SK-N-SH treated with all-trans-retinoic acid at 6 μM for 48 hours (cell line): ENCODE results near the gene ZDHHC8.

Experiments
- ISL1 ChIP-seq: fragments of 250-450 bp; sonication (Bioruptor Pico); IDR thresholded peaks from 2 replicates; pipeline ENCODE4 v2.1.2; 2022; ENCODE audit warnings: mild to moderate bottlenecking, moderate library complexity
- OSR1 ChIP-seq: fragments of 250-450 bp; sonication (Bioruptor Pico); IDR thresholded peaks from 2 replicates; pipeline ENCODE4 v1.8.0; 2022; ENCODE audit warnings: moderate library complexity, mild to moderate bottlenecking, inconsistent platforms
- RARB ChIP-seq: fragments of 250-450 bp; sonication (Bioruptor Pico); IDR thresholded peaks from 2 replicates; pipeline ENCODE4 v1.8.0; 2021; ENCODE audit warnings: mild to moderate bottlenecking, moderate library complexity
- ZFP3 ChIP-seq: fragments of 250-450 bp; sonication (Bioruptor Pico); IDR thresholded peaks from 2 replicates; pipeline ENCODE4 v1.5.0; 2020; ENCODE audit warnings: mild to moderate bottlenecking, moderate library complexity
- ZFP30 ChIP-seq: fragments of 450-650 bp; formaldehyde crosslinking; IDR thresholded peaks from 2 replicates; pipeline ENCODE4 v1.5.0; 2022; ENCODE audit warnings: mild to moderate bottlenecking, moderate library complexity
- TF ChIP-seq, protein P1 (sequence below): fragments of 250-450 bp; sonication (Bioruptor Pico); IDR thresholded peaks from 2 replicates; pipeline ENCODE4 v1.8.0; 2020; ENCODE audit warnings: mild to moderate bottlenecking, moderate library complexity, borderline replicate concordance
- TF ChIP-seq, protein P2 (sequence below): fragments of 250-450 bp; sonication (Bioruptor Pico); IDR thresholded peaks from 2 replicates; pipeline ENCODE4 v1.5.1; 2020; ENCODE audit warnings: low read depth, mild to moderate bottlenecking, moderate library complexity

DNA sequence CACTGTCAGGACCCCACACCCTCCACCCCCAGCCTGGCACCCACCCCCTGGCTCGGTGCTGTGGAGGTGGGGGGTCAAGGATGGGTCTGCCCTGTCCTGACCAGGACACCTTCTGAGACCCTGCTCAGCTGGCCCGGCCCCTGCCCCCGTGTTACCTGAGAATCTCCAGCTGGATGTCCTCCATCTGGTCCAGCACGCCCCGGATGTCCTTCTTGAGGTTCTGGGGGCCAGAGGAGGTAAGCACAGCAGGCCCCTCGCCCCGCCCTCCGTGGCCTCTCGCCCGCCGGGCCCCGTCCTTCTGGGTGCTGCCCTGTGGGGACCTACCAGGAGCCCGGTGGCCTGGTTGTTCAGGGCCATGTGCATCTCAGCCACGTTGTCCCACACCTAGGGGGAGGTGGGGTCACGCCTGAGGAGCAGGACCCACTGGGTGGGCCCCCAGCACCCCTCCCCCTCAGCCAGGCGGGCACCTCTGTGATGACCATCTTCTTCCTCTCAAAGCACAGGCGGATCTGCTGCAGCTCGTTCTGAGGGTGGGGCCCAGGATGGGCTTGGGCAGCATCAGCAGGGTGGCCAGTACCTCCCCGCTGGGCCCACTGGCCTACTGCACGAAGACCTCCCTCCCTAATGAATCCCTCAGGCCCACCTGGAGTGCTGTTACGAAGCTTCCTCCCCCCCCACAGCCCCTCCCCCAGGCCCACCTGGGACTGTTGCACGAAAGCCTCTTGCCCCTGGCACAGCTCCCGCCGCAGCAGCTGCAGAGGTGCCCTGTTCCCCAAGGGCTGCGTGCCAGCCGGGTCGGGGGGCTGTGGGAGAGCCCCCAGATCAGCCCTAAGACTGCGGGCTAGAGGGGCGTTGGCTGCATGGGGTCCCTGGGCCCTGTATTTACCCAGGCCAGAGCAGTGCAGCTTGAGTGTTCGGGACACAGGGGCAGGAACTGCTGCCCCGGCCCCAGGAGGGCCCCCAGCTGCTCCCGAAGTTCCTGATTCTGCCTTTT is 17.9 kb downstream of the ZDHHC8 start:
- TF ChIP-seq, protein P1, sequence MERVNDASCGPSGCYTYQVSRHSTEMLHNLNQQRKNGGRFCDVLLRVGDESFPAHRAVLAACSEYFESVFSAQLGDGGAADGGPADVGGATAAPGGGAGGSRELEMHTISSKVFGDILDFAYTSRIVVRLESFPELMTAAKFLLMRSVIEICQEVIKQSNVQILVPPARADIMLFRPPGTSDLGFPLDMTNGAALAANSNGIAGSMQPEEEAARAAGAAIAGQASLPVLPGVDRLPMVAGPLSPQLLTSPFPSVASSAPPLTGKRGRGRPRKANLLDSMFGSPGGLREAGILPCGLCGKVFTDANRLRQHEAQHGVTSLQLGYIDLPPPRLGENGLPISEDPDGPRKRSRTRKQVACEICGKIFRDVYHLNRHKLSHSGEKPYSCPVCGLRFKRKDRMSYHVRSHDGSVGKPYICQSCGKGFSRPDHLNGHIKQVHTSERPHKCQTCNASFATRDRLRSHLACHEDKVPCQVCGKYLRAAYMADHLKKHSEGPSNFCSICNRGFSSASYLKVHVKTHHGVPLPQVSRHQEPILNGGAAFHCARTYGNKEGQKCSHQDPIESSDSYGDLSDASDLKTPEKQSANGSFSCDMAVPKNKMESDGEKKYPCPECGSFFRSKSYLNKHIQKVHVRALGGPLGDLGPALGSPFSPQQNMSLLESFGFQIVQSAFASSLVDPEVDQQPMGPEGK (CRISPR knock-in tag): no peak
- TF ChIP-seq RARB (CRISPR knock-in tag): no peak
- no peak for TF ChIP-seq ZFP3
- TF ChIP-seq ZFP30 (CRISPR knock-in tag): no peak
- TF ChIP-seq, protein P2, sequence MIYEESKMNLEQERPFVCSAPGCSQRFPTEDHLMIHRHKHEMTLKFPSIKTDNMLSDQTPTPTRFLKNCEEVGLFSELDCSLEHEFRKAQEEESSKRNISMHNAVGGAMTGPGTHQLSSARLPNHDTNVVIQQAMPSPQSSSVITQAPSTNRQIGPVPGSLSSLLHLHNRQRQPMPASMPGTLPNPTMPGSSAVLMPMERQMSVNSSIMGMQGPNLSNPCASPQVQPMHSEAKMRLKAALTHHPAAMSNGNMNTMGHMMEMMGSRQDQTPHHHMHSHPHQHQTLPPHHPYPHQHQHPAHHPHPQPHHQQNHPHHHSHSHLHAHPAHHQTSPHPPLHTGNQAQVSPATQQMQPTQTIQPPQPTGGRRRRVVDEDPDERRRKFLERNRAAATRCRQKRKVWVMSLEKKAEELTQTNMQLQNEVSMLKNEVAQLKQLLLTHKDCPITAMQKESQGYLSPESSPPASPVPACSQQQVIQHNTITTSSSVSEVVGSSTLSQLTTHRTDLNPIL: no peak
- TF ChIP-seq OSR1 (CRISPR knock-in tag): no peak
- no peak for TF ChIP-seq ISL1 (CRISPR knock-in tag)
